Measurements from ENCODE around the gene ZNF69.
"Not testable (repeated sequence)": the region's sequence is repeated elsewhere in the genome, so short reads cannot be mapped to it uniquely, and the experiment has no call there.

The ZNF69 gene

DNA sequence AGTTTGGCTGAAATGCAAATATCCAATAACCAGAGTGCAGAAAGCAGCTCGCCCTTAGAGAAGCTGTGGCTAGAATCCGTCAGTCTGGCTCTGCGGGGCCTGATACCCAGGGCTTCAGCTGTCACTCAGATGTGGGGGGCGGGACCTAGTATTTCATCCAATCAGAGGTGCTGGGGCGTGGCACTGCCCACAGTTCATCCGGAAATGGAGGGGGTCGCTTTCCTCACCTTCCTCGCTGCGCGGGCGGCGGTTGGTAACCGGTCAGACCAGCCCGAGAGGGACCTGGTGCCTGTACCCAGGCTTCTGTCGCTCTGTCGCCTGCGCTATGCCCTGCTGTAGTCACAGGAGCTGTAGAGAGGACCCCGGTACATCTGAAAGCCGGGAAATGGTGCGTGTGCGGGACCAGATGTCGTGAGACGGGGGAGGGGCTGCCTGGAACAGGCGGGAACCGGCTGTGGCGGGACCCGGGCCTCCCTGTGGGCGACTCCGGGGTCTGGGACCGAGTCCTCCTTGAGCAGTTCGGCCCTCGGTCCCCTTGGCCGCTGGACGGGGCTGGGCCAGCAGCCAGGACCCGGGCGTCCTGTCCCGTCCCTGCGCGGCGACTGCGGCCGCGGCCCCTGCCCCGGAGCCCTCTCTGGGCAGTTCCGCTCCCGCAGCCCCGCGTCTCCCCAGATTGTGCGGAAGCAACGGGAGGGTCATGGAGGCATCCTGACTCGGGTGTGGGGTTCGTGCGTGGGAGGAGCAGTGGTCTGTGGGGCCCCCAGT, 37.5 kb downstream of the ZNF69 start, which contains the start of gene ZNF700:
TSS of gene ZNF700 (plus strand) at position 222 of the 765 bp plus-strand sequence. CDS start at position 326, 104 bp downstream.
- Mint-ChIP-seq H3K4me1 (ENCODE audit: low read depth) (peaks cover 40% of the 10 kb centered on the region), H3K4me3 (peak within 1 kb of the TSS; percentile 84), H3K27ac (peak within 1 kb of the TSS; percentile 98), H3K36me3 (ENCODE audit: low read depth) (peaks cover 44% of the 10 kb centered on the region), H3K9me3 (no peaks in the 10 kb centered on the region), H3K27me3 (peaks cover 5% of the 10 kb centered on the region)
- intact Hi-C loops (cut with micrococcal nuclease): loop anchor here (1.0 to 5.0 kb wide), 5 partner anchors 40 to 167 kb away; partner anchors contain the start of genes ZNF763 and ZNF878

DNA sequence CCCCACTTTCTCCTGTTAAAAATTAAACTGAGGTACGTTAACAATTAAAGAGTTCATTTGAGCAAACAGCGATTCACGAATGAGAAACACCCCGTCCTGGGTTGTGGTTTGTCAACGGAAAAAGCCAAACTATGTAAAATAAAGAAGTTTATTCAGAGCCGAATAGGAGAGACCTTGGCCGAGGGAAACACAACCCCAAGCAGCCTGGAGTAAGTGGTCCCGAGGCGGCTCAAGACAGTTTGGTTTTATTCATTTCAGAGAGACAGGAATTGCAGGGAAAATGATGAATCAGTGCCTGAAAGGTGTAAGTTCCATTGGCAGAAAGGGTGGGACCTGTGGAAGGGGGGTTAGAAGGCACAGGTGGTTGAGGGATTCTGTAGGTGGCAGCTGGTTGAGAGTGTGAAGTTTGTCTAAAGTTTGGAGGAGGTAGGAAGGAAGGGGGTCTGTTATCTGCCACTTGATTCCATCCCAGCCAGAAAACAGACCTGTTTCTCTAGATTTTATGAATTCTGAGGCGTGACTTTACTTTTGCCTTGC, 38.1 kb downstream of the ZNF69 start:
- peaks cover 47% of the 10 kb centered on the region for H3K4me1 Mint-ChIP-seq (ENCODE audit: low read depth)
- peaks cover 48% of the 10 kb centered on the region for H3K36me3 Mint-ChIP-seq (ENCODE audit: low read depth)
- H3K27me3 Mint-ChIP-seq; intact Hi-C loops (cut with micrococcal nuclease); H3K9me3 Mint-ChIP-seq: not testable (repeated sequence)
- peak overlapping the region; percentile 84 for H3K4me3 Mint-ChIP-seq
- peak overlapping the region; percentile 98 for H3K27ac Mint-ChIP-seq

DNA sequence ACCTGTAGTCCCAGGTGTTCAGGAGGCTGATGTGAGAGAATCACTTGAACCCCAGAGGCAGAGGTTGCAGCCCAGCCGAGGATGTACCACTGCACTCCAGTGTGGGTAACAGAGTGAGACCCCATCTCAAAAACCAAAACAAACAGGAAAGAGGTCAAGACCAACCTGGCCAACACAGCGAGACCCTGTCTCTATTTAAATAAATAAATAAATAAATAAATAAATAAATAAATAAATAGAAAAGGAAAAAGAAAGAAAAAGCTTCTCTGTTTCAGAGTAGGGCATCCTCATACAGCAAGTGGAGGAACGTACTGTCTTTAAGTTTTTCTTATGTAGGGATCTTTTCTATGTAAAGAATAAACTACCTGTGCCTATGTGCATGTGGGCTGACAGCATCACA, 39.6 kb downstream of the ZNF69 start:
- peaks cover 57% of the 10 kb centered on the region for H3K36me3 Mint-ChIP-seq (ENCODE audit: low read depth)
- intact Hi-C loops (cut with micrococcal nuclease): no loop called here
- peaks cover 5% of the 10 kb centered on the region for H3K27me3 Mint-ChIP-seq
- H3K4me3 Mint-ChIP-seq: peak overlapping the region; percentile 84
- peaks cover 55% of the 10 kb centered on the region for H3K4me1 Mint-ChIP-seq (ENCODE audit: low read depth)
- H3K9me3 Mint-ChIP-seq: no peaks in the 10 kb centered on the region
- no peak overlapping the region for H3K27ac Mint-ChIP-seq

DNA sequence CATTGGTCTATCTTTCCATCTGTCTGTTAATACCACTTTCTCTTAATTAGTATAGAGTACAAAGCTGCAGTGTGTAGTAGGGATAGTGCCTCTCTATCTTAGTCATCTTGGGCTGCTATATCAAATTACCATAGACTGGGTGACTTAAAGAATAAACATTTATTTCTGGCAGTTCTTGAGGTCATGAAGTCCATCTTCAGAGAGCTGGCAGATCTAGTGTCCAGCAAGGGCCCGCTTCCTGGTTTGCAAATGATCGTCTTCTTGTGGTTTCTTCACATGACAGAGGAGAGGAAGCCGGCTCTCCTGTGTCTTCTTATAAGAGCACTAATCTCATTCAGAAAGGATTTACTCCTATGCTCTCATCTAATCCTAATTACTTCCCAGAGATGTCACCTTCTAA, 43.5 kb downstream of the ZNF69 start:
- Mint-ChIP-seq H3K27ac (peak overlapping the region; percentile 37), H3K27me3 (no peaks in the 10 kb centered on the region), H3K4me1 (ENCODE audit: low read depth) (peaks cover 32% of the 10 kb centered on the region), H3K4me3 (no peak overlapping the region), H3K36me3 (ENCODE audit: low read depth) (peaks cover 80% of the 10 kb centered on the region), H3K9me3 (peaks cover 17% of the 10 kb centered on the region)
- intact Hi-C loops (cut with micrococcal nuclease): no loop called here

DNA sequence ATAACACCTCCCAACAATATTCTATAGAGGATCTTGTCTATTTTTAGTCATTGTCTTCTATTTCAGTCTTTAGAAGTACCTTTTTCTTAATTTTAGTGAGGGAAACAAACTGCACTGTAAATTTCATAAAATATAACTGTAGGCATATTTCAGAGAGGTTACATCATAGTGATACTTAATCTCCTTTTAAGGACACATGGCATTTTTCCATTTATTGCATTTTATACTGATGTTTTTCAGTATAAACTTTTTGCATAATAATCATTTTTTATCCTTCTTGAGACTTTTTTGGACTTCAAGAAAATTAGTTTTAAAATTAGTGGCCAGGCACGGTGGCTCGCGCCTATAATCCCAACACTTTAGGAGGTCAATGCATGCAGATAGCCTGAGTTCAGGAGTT, 43.9 kb downstream of the ZNF69 start:
- Mint-ChIP-seq H3K9me3 (peaks cover 21% of the 10 kb centered on the region), H3K27ac (peak overlapping the region; percentile 37), H3K4me3 (no peak overlapping the region), H3K4me1 (ENCODE audit: low read depth) (peaks cover 27% of the 10 kb centered on the region), H3K27me3 (no peaks in the 10 kb centered on the region), H3K36me3 (ENCODE audit: low read depth) (peaks cover 83% of the 10 kb centered on the region)
- intact Hi-C loops (cut with micrococcal nuclease): no loop called here

DNA sequence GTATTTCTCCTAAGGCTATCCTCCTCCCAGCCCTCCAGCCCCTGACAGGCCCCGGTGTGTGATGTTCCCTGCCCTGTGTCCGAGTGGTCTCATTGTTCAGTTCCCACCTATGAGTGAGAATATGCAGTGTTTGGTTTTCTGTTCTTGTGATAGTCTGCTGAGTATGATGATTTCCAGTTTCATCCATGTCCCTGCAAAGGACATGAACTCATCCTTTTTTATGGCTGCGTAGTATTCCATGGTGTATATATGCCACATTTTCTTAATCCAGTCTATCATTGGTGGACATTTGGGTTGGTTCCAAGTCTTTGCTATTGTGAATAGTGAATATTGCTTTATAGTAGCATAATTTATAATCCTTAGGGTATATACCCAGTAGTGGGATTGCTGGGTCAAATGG, 48.2 kb downstream of the ZNF69 start:
- H3K27ac Mint-ChIP-seq; H3K27me3 Mint-ChIP-seq; intact Hi-C loops (cut with micrococcal nuclease); H3K4me3 Mint-ChIP-seq; H3K4me1 Mint-ChIP-seq (ENCODE audit: low read depth): not testable (repeated sequence)
- H3K9me3 Mint-ChIP-seq: peaks cover 61% of the 10 kb centered on the region
- peaks cover 88% of the 10 kb centered on the region for H3K36me3 Mint-ChIP-seq (ENCODE audit: low read depth)

- intact Hi-C loops (cut with micrococcal nuclease); H3K4me3 Mint-ChIP-seq; H3K27ac Mint-ChIP-seq; H3K4me1 Mint-ChIP-seq (ENCODE audit: low read depth); H3K27me3 Mint-ChIP-seq: not testable (repeated sequence)
- H3K9me3 Mint-ChIP-seq: peaks cover 86% of the 10 kb centered on the region
- peaks cover 95% of the 10 kb centered on the region for H3K36me3 Mint-ChIP-seq (ENCODE audit: low read depth)
Observed at GRCh38 chr19:11938383-11938782, 50.8 kb downstream of the ZNF69 start.

GRCh38 chr19:11941361-11941887, 53.8 kb downstream of the ZNF69 start:
- H3K9me3 Mint-ChIP-seq: peaks cover 96% of the 10 kb centered on the region
- H3K4me3 Mint-ChIP-seq; intact Hi-C loops (cut with micrococcal nuclease); H3K4me1 Mint-ChIP-seq (ENCODE audit: low read depth); H3K27me3 Mint-ChIP-seq; H3K27ac Mint-ChIP-seq: not testable (repeated sequence)
- H3K36me3 Mint-ChIP-seq (ENCODE audit: low read depth): peaks cover 96% of the 10 kb centered on the region

- intact Hi-C loops (cut with micrococcal nuclease): no loop called here
- H3K4me1 Mint-ChIP-seq (ENCODE audit: low read depth): no peaks in the 10 kb centered on the region
- no peak overlapping the region for H3K27ac Mint-ChIP-seq
- H3K4me3 Mint-ChIP-seq: no peak overlapping the region
- no peaks in the 10 kb centered on the region for H3K27me3 Mint-ChIP-seq
- peaks cover 96% of the 10 kb centered on the region for H3K9me3 Mint-ChIP-seq
- H3K36me3 Mint-ChIP-seq (ENCODE audit: low read depth): peaks cover 96% of the 10 kb centered on the region
Observed at GRCh38 chr19:11942008-11942842, 54.6 kb downstream of the ZNF69 start.

DNA sequence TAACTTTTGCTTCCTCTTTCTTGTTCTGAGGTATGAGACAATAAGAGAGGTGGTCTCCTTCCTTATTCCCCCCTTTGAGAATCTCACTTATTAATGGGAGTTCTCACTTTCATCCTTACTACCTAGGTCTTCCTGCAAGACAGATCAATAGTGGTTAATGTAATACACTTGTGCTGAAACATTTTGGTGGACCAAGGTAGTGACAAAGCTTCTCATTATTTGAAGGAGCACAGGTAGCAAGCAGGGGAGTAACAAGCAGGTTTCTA, 55.2 kb downstream of the ZNF69 start:
- intact Hi-C loops (cut with micrococcal nuclease): no loop called here
- H3K4me3 Mint-ChIP-seq: no peak overlapping the region
- peaks cover 96% of the 10 kb centered on the region for H3K36me3 Mint-ChIP-seq (ENCODE audit: low read depth)
- H3K27ac Mint-ChIP-seq: no peak overlapping the region
- H3K4me1 Mint-ChIP-seq (ENCODE audit: low read depth): no peaks in the 10 kb centered on the region
- H3K27me3 Mint-ChIP-seq: no peaks in the 10 kb centered on the region
- peaks cover 96% of the 10 kb centered on the region for H3K9me3 Mint-ChIP-seq

- no peak overlapping the region for H3K27ac Mint-ChIP-seq
- H3K4me3 Mint-ChIP-seq: no peak overlapping the region
- no peaks in the 10 kb centered on the region for H3K27me3 Mint-ChIP-seq
- intact Hi-C loops (cut with micrococcal nuclease): no loop called here
- no peaks in the 10 kb centered on the region for H3K4me1 Mint-ChIP-seq (ENCODE audit: low read depth)
- peaks cover 100% of the 10 kb centered on the region for H3K36me3 Mint-ChIP-seq (ENCODE audit: low read depth)
- peaks cover 100% of the 10 kb centered on the region for H3K9me3 Mint-ChIP-seq
Observed at GRCh38 chr19:11944656-11945055, 57.1 kb downstream of the ZNF69 start.

DNA sequence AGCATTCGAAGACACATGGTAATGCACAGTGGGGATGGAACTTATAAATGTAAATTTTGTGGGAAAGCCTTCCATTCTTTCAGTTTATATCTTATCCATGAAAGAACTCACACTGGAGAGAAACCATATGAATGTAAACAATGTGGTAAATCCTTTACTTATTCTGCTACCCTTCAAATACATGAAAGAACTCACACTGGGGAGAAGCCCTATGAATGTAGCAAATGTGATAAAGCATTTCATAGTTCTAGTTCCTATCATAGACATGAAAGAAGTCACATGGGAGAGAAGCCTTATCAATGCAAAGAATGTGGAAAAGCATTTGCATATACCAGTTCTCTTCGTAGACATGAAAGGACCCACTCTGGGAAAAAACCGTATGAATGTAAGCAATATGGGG, 61.1 kb downstream of the ZNF69 start:
- Mint-ChIP-seq H3K27ac (no peak overlapping the region), H3K4me3 (no peak overlapping the region), H3K9me3 (peaks cover 94% of the 10 kb centered on the region), H3K4me1 (ENCODE audit: low read depth) (no peaks in the 10 kb centered on the region), H3K27me3 (no peaks in the 10 kb centered on the region), H3K36me3 (ENCODE audit: low read depth) (peaks cover 92% of the 10 kb centered on the region)
- intact Hi-C loops (cut with micrococcal nuclease): no loop called here

DNA sequence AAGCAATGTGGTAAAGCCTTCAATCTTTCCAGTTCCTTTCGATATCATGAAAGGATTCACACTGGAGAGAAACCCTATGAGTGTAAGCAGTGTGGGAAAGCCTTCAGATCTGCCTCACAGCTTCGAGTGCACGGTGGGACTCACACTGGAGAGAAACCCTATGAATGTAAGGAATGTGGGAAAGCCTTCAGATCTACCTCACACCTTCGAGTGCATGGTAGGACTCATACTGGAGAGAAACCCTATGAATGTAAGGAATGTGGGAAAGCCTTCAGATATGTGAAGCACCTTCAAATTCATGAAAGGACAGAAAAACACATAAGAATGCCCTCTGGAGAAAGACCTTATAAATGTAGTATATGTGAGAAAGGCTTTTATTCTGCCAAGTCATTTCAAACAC, 61.6 kb downstream of the ZNF69 start:
- H3K9me3 Mint-ChIP-seq: peaks cover 94% of the 10 kb centered on the region
- H3K4me1 Mint-ChIP-seq (ENCODE audit: low read depth): no peaks in the 10 kb centered on the region
- no peaks in the 10 kb centered on the region for H3K27me3 Mint-ChIP-seq
- H3K36me3 Mint-ChIP-seq (ENCODE audit: low read depth): peaks cover 87% of the 10 kb centered on the region
- no peak overlapping the region for H3K4me3 Mint-ChIP-seq
- no peak overlapping the region for H3K27ac Mint-ChIP-seq
- intact Hi-C loops (cut with micrococcal nuclease): no loop called here

- H3K36me3 Mint-ChIP-seq (ENCODE audit: low read depth): peaks cover 82% of the 10 kb centered on the region
- H3K27me3 Mint-ChIP-seq; intact Hi-C loops (cut with micrococcal nuclease); H3K27ac Mint-ChIP-seq; H3K4me1 Mint-ChIP-seq (ENCODE audit: low read depth); H3K4me3 Mint-ChIP-seq: not testable (repeated sequence)
- peaks cover 93% of the 10 kb centered on the region for H3K9me3 Mint-ChIP-seq
Observed at GRCh38 chr19:11949614-11950080, 62.1 kb downstream of the ZNF69 start.
